Tibial artery (tissue), 4 donors: ENCODE data around the gene BSDC1.
A peak's percentile ranks its signal among the peaks of the same experiment; 100 is the strongest.
"Not testable (repeated sequence)": the region's sequence is repeated elsewhere in the genome, so short reads cannot be mapped to it uniquely, and the experiment has no call there.

Experiments used
- DNase-seq, 2 donors: peaks; one replicate each; pipeline ENCODE4 v3.0.0-alpha.2; 2019
- H3K27ac ChIP-seq, 2 donors: fragments of 200-600 bp; sonication (generic) in 1 of 2; 1 replicate in 1 of 2; 2 replicates in 1 of 2; pipeline ENCODE4 v1.5.1; 2018 to 2019; ENCODE audit warnings: mild to moderate bottlenecking in 1 of 2
- H3K27me3 ChIP-seq, 2 donors: fragments of 200-600 bp; sonication (generic) in 1 of 2; one replicate each; pipeline versions ENCODE4 v1.5.1 to v1.6.0; 2016 to 2019
- H3K36me3 ChIP-seq, 3 donors: fragments of 200-600 bp; sonication (generic) in 2 of 3; one replicate each; pipeline ENCODE4 v1.5.1; 2016 to 2019; ENCODE audit warnings: mild to moderate bottlenecking in 2 of 3
- H3K4me1 ChIP-seq, 4 donors: fragments of 200-600 bp; sonication (generic) in 2 of 4; 1 replicate in 3 of 4; 2 replicates in 1 of 4; pipeline ENCODE4 v1.5.1; 2016 to 2019
- H3K4me3 ChIP-seq, 2 donors: fragments of 200-600 bp; sonication (generic) in 1 of 2; 1 replicate in 1 of 2; 2 replicates in 1 of 2; pipeline ENCODE4 v1.5.1; 2018 to 2019; ENCODE audit warnings: mild to moderate bottlenecking in 2 of 2
- H3K9me3 ChIP-seq, 3 donors: fragments of 200-600 bp; sonication (generic) in 1 of 3; one replicate each; pipeline ENCODE4 v1.5.1; 2016 to 2019
- intact Hi-C: fragments of 100-400 bp; cut with DNase I; formaldehyde crosslinking; loops from one replicate; pipeline ENCODE4 v1.15.0; 2023; ENCODE audit warnings: low total_unique reads
- TF ChIP-seq, protein P1 (sequence below), 2 experiments: fragments of 200-600 bp in 1 of 2; fragments of 450-650 bp in 1 of 2; IDR thresholded peaks; one replicate each; pipeline ENCODE4 v1.5.1; 2017 to 2019; ENCODE audit warnings: antibody characterized with exemption in 2 of 2, mild to moderate bottlenecking in 1 of 2, moderate library complexity in 1 of 2

The BSDC1 gene

DNA sequence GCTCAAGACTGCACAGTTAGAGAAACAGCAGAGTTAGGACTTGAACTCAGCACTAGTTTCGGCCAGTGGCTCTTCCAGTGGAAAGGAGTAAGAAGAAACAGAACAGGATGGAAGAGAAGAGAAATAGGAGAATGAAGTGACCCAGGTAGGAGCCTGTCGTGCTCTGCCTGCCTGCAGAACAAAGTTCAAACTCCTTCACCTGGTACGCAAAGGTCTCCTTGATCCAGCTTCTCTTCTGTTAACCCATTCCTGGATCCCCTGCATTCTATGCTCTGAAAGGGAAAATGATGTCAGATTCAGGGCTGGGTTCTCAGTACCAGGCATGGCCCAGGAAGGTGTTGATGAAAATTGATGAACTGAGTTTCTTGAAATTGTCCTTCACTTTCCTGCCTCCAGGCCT lies 35.8 kb downstream of the BSDC1 start:
- H3K27ac ChIP-seq, result no peak overlapping the region
- H3K4me1 ChIP-seq, result peaks cover 0 to 20% (median 20%) of the 10 kb centered on the region in 4 donors
- peaks cover 1 to 6% (median 3%) of the 10 kb centered on the region in 3 donors for H3K36me3 ChIP-seq
- no peak overlapping the region for H3K4me3 ChIP-seq
- intact Hi-C loops, result no loop called here
- no peaks in the 10 kb centered on the region for H3K9me3 ChIP-seq
- H3K27me3 ChIP-seq, result no peaks in the 10 kb centered on the region
- no peak for DNase-seq
- TF ChIP-seq, protein P1, sequence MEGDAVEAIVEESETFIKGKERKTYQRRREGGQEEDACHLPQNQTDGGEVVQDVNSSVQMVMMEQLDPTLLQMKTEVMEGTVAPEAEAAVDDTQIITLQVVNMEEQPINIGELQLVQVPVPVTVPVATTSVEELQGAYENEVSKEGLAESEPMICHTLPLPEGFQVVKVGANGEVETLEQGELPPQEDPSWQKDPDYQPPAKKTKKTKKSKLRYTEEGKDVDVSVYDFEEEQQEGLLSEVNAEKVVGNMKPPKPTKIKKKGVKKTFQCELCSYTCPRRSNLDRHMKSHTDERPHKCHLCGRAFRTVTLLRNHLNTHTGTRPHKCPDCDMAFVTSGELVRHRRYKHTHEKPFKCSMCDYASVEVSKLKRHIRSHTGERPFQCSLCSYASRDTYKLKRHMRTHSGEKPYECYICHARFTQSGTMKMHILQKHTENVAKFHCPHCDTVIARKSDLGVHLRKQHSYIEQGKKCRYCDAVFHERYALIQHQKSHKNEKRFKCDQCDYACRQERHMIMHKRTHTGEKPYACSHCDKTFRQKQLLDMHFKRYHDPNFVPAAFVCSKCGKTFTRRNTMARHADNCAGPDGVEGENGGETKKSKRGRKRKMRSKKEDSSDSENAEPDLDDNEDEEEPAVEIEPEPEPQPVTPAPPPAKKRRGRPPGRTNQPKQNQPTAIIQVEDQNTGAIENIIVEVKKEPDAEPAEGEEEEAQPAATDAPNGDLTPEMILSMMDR (IDR thresholded peaks at IDR 0.05), result no peak

DNA sequence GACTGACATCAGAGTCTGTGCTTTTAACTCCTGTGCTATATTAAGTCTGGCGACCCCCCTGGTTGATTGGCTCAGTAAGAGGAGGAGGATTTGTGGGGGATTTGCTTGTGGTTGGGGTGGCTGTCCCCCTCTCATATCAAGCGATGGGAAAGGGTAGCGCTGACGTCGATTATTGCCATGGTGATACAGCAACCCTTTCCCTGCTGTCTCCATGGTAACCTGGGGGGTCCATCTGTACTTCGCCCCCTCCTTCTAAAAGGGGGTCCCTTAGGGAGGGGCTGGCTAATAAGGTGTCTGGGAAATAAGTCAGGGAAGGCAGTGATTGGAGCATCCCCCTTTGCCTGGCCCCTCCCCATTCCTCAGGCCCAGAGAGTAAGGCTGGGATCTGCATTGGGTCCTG lies 36.6 kb downstream of the BSDC1 start:
- no peaks in the 10 kb centered on the region for H3K27me3 ChIP-seq
- intact Hi-C loops, result no loop called here
- TF ChIP-seq, protein P1 (IDR thresholded peaks at IDR 0.05), result no peak
- no peak overlapping the region for H3K27ac ChIP-seq
- H3K4me3 ChIP-seq, result no peak overlapping the region
- no peak for DNase-seq
- no peaks in the 10 kb centered on the region for H3K9me3 ChIP-seq
- peaks cover 0 to 28% (median 25%) of the 10 kb centered on the region in 4 donors for H3K4me1 ChIP-seq
- no peaks in the 10 kb centered on the region for H3K36me3 ChIP-seq

DNA sequence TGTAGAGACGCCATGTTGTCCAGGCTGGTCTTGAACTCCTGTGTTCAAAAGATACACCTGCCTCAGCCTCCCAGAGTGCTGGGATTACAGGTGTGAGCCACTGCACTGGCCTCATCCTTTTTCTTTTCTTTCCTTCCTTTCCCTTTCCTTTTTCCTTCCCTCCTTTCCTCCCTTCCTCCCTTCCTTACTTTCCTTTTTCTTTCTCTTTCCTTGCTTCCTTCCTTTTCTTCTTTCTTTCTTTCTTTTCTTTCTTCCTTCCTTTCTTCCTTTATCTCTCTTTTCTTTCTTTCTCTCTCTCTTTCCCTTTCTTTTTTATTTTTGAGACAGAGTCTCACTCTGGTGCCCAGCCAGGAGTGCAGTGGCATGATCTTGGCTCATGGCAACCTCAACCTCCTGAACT lies 37.8 kb downstream of the BSDC1 start:
- no peaks in the 10 kb centered on the region for H3K9me3 ChIP-seq
- H3K27ac ChIP-seq, result no peak overlapping the region
- no peak overlapping the region for H3K4me3 ChIP-seq
- DNase-seq, result no peak
- H3K36me3 ChIP-seq, result no peaks in the 10 kb centered on the region
- TF ChIP-seq, protein P1 (IDR thresholded peaks at IDR 0.05), result no peak
- H3K4me1 ChIP-seq, result peaks cover 0 to 22% (median 22%) of the 10 kb centered on the region in 4 donors
- intact Hi-C loops, result no loop called here
- no peaks in the 10 kb centered on the region for H3K27me3 ChIP-seq

DNA sequence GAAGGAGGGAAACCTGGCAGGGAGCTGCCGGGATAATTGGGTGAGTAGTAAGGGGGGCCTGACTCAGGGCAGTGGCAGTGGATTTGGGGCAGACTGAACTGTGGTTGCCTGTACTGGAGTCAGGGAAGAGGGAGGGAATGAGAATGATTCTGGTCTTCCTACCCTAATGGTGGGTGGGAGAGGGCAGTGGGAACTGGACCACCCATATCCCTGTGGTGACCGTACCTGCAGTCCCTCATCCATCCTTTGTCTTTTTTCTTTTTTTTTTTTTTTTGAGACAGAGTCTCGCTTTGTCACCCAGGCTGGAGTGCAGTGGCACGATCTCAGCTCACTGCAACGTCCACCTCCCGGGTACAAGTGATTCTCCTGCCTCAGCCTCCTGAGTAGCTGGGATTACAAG lies 38.5 kb downstream of the BSDC1 start:
- H3K9me3 ChIP-seq, intact Hi-C loops, H3K27ac ChIP-seq, H3K27me3 ChIP-seq, H3K4me3 ChIP-seq, H3K36me3 ChIP-seq, DNase-seq: not testable (repeated sequence)
- peaks cover 0 to 21% (median 20%) of the 10 kb centered on the region in 4 donors for H3K4me1 ChIP-seq

DNA sequence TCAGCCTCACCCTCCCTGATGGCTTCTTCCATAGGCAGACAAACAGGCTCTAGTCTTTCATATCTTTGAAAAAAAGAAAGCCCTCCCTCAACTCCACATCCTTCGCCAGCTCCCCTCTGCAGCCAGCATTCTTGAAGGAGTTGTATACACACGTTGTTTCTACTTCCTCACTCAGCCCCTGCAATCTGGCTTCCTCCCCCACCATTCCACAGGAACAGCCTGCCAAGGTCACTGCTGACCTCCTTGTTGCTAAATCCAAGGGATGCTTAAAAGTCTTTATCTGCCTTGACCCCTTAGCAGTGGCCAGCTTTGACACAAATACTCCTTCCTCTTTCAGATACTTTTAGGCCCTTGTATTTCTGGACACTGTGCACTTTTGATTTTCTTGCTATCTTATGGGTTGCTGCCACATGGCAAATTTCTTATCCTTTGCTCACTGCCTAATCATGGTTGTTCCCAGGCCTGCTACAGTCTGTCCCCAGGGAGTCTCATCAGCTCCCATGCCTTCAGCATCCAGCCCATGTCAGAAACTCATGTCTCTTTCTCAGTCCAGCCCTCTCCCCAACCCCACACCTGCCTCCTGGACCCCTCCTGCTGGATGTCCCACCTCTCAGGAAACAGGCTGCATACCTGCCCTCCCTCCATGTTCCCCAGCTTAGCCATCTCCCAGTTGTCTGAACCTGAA lies 40.2 kb downstream of the BSDC1 start:
- intact Hi-C loops, result loop anchor here (5.0 kb wide), 1 partner anchor 152 kb away; the partner anchor contains the start of gene CCDC28B
- TF ChIP-seq, protein P1 (IDR thresholded peaks at IDR 0.05), result no peak
- peak overlapping the region; percentile 16 to 18 for H3K27ac ChIP-seq
- H3K36me3 ChIP-seq, result no peaks in the 10 kb centered on the region
- no peaks in the 10 kb centered on the region for H3K27me3 ChIP-seq
- no peak overlapping the region for H3K4me3 ChIP-seq
- peak in 1 of 2 donors; percentile 70 for DNase-seq
- H3K9me3 ChIP-seq, result no peaks in the 10 kb centered on the region
- H3K4me1 ChIP-seq, result peaks cover 0 to 21% (median 20%) of the 10 kb centered on the region in 4 donors

DNA sequence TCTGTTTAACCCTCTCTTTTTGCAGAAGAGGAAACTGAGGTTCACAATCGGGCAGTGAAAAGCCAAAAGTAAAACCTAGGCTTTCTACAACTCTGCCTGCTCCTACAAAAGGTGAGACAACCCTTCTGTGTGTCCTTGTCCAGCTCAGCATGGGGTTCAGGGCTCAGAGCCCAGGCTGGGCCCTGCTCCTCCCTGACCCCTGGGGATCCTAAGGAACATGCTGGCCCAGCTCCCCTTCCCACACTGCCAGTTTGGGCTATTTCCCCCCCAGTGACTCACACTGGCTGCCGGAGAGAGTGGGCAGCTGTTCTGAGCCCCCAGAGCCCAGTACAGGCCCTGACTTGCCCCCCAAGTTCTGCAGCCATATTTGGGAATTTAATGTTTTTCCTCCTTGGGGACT lies 40.8 kb downstream of the BSDC1 start:
- Histone ChIP-seq H3K27me3 (no peaks in the 10 kb centered on the region), H3K4me1 (peaks cover 0 to 21% (median 20%) of the 10 kb centered on the region in 4 donors), H3K4me3 (no peak overlapping the region), H3K27ac (peak overlapping the region; percentile 16 to 18), H3K36me3 (no peaks in the 10 kb centered on the region), H3K9me3 (no peaks in the 10 kb centered on the region)
- TF ChIP-seq, protein P1 (IDR thresholded peaks at IDR 0.05), result no peak
- intact Hi-C loops, result loop anchor here (5.0 kb wide), 1 partner anchor 151 kb away; the partner anchor contains the start of gene CCDC28B
- DNase-seq, result peak in 1 of 2 donors; percentile 45
